ENCODE measurements around the gene ATIC.

Gene ATIC

GRCh38 chr2:215314896-215315295 lies 3.0 kb downstream of the ATIC start:
- TF ChIP-seq, protein P1, sequence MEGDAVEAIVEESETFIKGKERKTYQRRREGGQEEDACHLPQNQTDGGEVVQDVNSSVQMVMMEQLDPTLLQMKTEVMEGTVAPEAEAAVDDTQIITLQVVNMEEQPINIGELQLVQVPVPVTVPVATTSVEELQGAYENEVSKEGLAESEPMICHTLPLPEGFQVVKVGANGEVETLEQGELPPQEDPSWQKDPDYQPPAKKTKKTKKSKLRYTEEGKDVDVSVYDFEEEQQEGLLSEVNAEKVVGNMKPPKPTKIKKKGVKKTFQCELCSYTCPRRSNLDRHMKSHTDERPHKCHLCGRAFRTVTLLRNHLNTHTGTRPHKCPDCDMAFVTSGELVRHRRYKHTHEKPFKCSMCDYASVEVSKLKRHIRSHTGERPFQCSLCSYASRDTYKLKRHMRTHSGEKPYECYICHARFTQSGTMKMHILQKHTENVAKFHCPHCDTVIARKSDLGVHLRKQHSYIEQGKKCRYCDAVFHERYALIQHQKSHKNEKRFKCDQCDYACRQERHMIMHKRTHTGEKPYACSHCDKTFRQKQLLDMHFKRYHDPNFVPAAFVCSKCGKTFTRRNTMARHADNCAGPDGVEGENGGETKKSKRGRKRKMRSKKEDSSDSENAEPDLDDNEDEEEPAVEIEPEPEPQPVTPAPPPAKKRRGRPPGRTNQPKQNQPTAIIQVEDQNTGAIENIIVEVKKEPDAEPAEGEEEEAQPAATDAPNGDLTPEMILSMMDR (IDR thresholded peaks at IDR 0.05; ENCODE audit: low read depth, low read length), result no peak
- no peak for DNase-seq (ENCODE audit: extremely low read depth, low read depth)

GRCh38 chr2:215315301-215315700 lies 3.4 kb downstream of the ATIC start:
- DNase-seq (ENCODE audit: extremely low read depth, low read depth), result no peak
- TF ChIP-seq, protein P1 (IDR thresholded peaks at IDR 0.05; ENCODE audit: low read depth, low read length), result no peak

GRCh38 chr2:215316336-215316735 lies 4.5 kb downstream of the ATIC start:
- no peak for DNase-seq (ENCODE audit: extremely low read depth, low read depth)
- TF ChIP-seq, protein P1 (IDR thresholded peaks at IDR 0.05; ENCODE audit: low read depth, low read length), result no peak

- DNase-seq (ENCODE audit: extremely low read depth, low read depth), result no peak
- TF ChIP-seq, protein P1 (IDR thresholded peaks at IDR 0.05; ENCODE audit: low read depth, low read length), result no peak
Observed at GRCh38 chr2:215319500-215319899, 7.6 kb downstream of the ATIC start.

GRCh38 chr2:215320102-215320501 lies 8.2 kb downstream of the ATIC start:
- TF ChIP-seq, protein P1 (IDR thresholded peaks at IDR 0.05; ENCODE audit: low read depth, low read length), result no peak
- no peak for DNase-seq (ENCODE audit: extremely low read depth, low read depth)

- TF ChIP-seq, protein P1 (IDR thresholded peaks at IDR 0.05; ENCODE audit: low read depth, low read length), result no peak
- no peak for DNase-seq (ENCODE audit: extremely low read depth, low read depth)
Observed at GRCh38 chr2:215320679-215321078, 8.8 kb downstream of the ATIC start.

DNA sequence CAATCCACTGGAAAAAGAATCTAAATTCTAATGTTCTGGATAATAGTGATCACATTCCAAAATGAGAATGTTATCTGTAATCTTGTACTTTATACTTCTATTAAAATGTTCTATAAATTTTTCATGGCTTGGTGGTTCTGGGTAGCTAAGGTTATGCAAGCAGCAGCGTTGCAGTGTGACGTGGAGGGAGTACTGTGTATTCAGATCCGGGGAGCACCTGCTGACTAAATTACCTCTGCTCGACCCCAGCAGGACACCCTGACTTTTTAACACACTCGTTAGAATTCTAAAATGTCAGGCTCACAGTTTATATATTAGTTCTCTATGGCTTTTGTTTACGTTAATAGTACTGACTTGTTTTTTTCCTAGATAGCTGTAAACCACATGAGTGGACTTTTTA lies 13.0 kb downstream of the ATIC start:
- TF ChIP-seq, protein P1 (IDR thresholded peaks at IDR 0.05; ENCODE audit: low read depth, low read length), result no peak
- no peak for DNase-seq (ENCODE audit: extremely low read depth, low read depth)
